IPS DF 6.9 (cell line): ENCODE measurements around the gene STX8.

ENCODE experiments used
- DNase-seq: peaks from one replicate; pipeline ENCODE4 v3.0.0-alpha.2; 2013; ENCODE audit warnings: low read depth, low spot score
- H3K27ac ChIP-seq: one replicate; pipeline ENCODE4 v1.5.1; 2013; ENCODE audit warnings: low read length, control low read depth
- H3K27me3 ChIP-seq: 2 replicates; pipeline ENCODE4 v1.6.1; 2013; ENCODE audit warnings: mild to moderate bottlenecking, low read length; ENCODE audit not compliant: control insufficient read depth, insufficient read depth
- H3K36me3 ChIP-seq: 2 replicates; pipeline ENCODE4 v1.6.1; 2013; ENCODE audit warnings: low read length; ENCODE audit not compliant: control insufficient read depth, insufficient read depth
- H3K4me1 ChIP-seq: 2 replicates; pipeline ENCODE4 v1.6.1; 2013; ENCODE audit warnings: low read length; ENCODE audit not compliant: control insufficient read depth, insufficient read depth
- H3K4me3 ChIP-seq: 2 replicates; pipeline ENCODE4 v1.5.1; 2013; ENCODE audit warnings: mild to moderate bottlenecking, low read length
- H3K9me3 ChIP-seq: 2 replicates; pipeline ENCODE4 v1.6.1; 2013; ENCODE audit warnings: low read length, inconsistent platforms; ENCODE audit not compliant: control insufficient read depth, insufficient read depth
- WGBS: extraction: QIAGEN DNeasy Blood & Tissue Kit; methylation state at CpG from one replicate; pipeline ENCODE4 v1.1.7; 2013; ENCODE audit warnings: mixed read lengths, missing lambda C conversion rate; ENCODE audit not compliant: insufficient read length, insufficient coverage; 5-methylcytosine and 5-hydroxymethylcytosine counted together

Gene STX8

DNA sequence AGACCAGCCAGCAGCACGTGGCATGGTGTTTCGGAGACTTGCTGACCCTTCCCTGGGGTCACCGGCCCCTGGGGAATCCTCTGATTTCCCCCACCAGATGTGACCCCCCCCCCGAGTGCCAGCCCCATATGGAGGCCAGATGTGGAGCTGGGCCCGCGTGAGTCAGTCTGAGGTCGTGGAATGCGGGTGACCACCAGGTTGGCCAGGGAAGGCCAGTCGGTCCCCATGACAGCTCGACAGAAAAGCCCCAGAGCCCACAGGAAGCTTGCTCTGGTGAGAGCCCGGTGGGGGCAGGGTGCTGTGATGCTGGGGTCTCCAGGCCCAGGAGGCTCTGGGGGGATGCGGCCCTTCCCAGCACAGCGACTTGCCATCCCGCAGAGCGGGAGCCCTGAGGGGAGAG lies 345.3 kb downstream of the STX8 start:
- DNase-seq, result no peak
- Histone ChIP-seq H3K27me3 (no peaks in the 10 kb centered on the region), H3K36me3 (no peaks in the 10 kb centered on the region), H3K4me1 (peaks cover 6% of the 10 kb centered on the region; the same call in 1 of the 2 replicates), H3K27ac (no peak overlapping the region), H3K4me3 (no peak overlapping the region), H3K9me3 (no peaks in the 10 kb centered on the region)
- no CpG with 5 or more reads among the region's 15 CpGs for WGBS

DNA sequence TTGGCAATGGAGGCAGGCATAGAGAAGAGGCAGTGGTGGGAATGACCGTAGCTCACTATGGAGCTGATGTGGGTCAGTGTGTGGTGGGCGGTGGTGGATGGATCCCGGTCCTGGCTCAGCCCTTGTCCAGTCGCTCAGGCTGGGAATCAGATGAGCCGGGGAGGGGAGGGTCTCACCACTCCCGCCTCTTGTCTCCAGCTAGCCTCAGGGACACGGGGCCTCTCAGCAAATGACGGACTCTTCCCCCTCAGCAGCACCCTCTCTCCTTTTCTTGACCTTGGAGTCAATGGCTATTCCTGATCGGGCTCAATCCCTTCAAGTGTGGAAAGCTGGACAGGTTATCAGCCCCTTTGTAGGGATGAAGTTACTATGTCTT lies 345.8 kb downstream of the STX8 start:
- Histone ChIP-seq H3K27ac (no peak overlapping the region), H3K9me3 (no peaks in the 10 kb centered on the region), H3K4me1 (peaks cover 6% of the 10 kb centered on the region; the same call in 1 of the 2 replicates), H3K27me3 (no peaks in the 10 kb centered on the region), H3K4me3 (no peak overlapping the region), H3K36me3 (no peaks in the 10 kb centered on the region)
- no CpG with 5 or more reads among the region's 9 CpGs for WGBS
- no peak for DNase-seq

DNA sequence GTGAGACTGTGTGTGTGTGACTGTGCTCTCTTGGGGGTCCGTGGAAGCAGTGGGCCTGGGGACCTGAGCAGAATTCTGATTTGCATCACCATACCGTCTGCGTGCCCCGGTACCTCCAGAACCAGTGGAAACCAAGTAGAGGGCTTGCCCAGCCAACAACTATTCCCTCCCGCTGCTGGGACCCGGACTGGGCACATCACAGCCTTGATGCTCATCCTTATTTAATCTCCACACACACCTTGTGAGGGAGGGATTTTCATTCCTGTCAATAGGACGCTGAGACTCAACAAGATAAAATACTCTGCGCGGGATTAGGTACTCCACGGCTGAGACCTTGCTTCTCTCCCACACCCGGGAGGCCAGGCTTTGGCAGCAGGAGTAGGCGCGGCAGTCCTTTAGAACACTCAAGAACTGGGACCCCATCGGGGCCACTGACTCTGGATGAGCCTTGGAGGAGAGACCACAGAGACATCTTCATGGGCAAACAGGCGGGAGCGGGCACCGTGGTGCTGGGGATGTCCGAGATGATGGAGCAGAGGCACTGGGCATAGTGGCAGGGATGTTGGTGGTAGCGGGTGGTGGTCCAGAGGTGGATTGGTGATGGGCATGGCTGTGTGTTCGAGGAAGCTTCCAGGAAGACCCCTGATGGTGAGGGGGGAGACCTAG lies 346.3 kb downstream of the STX8 start:
- Histone ChIP-seq H3K36me3 (no peaks in the 10 kb centered on the region), H3K9me3 (no peaks in the 10 kb centered on the region), H3K27ac (no peak overlapping the region), H3K4me1 (peaks cover 6% of the 10 kb centered on the region; the same call in 1 of the 2 replicates), H3K4me3 (no peak overlapping the region), H3K27me3 (no peaks in the 10 kb centered on the region)
- DNase-seq, result no peak
- WGBS, result no CpG with 5 or more reads among the region's 20 CpGs

DNA sequence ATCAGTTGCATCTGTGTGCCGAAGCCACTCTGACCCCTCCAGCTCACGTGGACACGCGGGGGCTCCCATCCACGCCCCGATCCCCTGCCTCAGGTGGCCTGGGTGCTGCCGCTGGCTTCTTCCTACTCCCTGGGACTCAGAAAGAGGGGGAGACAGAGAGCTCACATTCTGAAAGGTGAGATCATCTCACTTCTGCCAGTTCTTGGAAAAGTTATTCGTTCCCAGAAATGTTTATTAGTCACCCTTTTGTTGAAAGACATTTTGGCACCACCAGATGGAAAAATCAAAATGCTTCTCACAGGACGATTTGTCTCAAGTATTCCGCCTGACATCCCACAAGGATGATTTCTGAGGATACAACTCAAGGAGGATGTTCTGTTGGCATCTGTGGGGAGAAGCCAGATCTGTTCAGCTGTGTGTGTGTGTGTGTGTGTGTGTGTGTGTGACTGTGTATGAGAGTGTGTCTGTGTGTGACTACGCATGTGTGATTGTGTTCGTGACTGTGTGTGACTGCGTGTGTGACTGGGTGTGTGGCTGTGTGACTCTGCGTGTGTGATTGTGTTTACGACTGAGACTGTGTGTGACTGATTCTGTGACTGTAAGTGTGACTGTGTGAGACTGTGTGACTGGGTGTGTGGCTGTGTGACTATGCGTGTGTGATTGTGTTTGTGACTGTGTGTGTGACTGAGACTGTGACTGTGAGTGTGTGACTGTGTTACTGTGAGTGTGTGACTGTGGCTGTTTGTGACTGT lies 347.0 kb downstream of the STX8 start:
- Histone ChIP-seq H3K9me3 (no peaks in the 10 kb centered on the region), H3K27me3 (no peaks in the 10 kb centered on the region), H3K36me3 (no peaks in the 10 kb centered on the region), H3K4me1 (peaks cover 6% of the 10 kb centered on the region; the same call in 1 of the 2 replicates), H3K4me3 (no peak overlapping the region), H3K27ac (no peak overlapping the region)
- DNase-seq, result no peak
- no CpG with 5 or more reads among the region's 16 CpGs for WGBS

DNA sequence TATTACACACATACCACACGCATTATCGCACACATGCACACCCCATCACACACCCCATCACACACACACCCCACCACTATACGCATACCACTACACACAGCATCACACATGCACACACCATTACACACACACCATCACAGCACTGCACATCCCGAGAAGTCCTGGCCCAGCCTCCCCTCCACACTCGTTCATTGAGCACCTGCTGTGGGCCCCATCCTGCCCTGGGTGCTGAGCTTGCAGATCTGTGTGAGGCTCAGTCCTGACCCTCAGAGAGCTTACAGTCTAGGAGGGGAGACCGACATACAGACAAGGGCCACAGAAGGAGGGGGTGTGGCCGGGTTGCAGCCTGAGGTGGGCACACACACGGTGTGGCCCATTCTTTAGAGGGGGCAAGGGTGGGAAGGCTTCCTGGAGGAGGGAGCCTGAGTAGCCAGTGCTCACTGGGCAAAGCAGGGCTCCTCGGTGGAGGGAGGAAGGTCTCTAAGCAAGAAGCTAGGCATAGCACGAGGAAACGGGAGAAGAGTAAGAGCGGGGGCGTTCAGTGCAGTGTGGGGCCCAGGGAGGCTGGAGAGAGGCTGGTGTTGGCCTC lies 347.7 kb downstream of the STX8 start:
- Histone ChIP-seq H3K27ac (no peak overlapping the region), H3K9me3 (no peaks in the 10 kb centered on the region), H3K4me1 (peaks cover 6% of the 10 kb centered on the region; the same call in 1 of the 2 replicates), H3K27me3 (no peaks in the 10 kb centered on the region), H3K4me3 (no peak overlapping the region), H3K36me3 (no peaks in the 10 kb centered on the region)
- WGBS, result 100% methylated on average over 3 of the region's 13 CpGs
- DNase-seq, result no peak

DNA sequence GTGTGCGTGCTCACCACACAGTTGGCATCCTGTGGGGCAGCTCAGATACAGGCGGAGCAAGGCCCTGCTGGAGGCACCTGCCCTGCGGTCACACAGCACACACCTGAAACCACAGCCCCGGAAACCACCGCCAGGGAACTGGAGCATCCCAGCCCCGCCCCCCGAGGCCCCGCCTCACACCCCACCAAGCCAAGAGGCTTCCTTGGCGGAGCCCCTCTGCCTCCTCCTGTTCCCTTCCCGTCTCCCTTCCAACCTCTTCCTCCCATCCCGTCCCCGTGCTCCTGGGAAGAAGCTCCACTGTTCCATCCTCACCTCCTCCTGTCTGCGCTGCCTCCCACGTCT lies 348.9 kb downstream of the STX8 start:
- DNase-seq, result no peak
- Histone ChIP-seq H3K4me3 (no peak overlapping the region), H3K36me3 (no peaks in the 10 kb centered on the region), H3K27me3 (no peaks in the 10 kb centered on the region), H3K9me3 (no peaks in the 10 kb centered on the region), H3K4me1 (peaks cover 6% of the 10 kb centered on the region; the same call in 1 of the 2 replicates), H3K27ac (no peak overlapping the region)
- WGBS, result no CpG with 5 or more reads among the region's 14 CpGs

DNA sequence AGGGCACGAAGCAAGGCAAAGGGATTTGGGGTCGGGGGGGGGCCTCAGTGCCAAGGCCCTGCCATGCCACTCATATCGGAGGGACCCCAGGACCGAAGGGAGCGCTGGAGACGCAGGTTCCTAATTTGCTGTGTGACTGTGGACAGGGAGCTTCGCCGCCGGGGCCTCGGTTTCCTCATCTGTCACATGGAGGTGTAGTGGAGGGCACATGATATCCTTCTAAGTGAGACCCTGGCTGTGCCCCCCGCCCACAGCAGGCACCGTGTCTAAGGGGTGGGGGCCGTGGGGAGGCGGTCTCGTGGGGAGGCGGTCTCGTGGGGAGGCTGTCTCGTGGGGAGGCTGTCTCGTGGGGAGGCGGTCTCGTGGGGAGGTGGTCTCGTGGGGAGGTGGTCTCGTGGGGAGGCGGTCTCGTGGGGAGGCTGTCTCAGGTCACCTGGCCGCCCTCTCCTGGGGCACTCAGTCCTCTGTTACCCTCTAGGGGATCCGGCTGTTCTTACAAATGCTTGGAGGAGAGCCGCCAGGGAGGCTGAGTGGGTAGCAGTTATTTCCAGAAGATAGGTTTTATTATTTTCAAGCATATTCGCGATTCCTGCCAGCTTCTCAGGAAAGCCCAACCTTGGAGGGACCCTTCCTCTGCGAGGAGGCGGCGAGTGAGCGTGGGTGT lies 349.4 kb downstream of the STX8 start:
- no peaks in the 10 kb centered on the region for H3K27me3 ChIP-seq
- DNase-seq, result no peak
- no peaks in the 10 kb centered on the region for H3K9me3 ChIP-seq
- peaks cover 6% of the 10 kb centered on the region; the same call in 1 of the 2 replicates for H3K4me1 ChIP-seq
- no CpG with 5 or more reads among the region's 34 CpGs for WGBS
- H3K36me3 ChIP-seq, result no peaks in the 10 kb centered on the region
- H3K27ac ChIP-seq, result no peak overlapping the region
- no peak overlapping the region for H3K4me3 ChIP-seq

DNA sequence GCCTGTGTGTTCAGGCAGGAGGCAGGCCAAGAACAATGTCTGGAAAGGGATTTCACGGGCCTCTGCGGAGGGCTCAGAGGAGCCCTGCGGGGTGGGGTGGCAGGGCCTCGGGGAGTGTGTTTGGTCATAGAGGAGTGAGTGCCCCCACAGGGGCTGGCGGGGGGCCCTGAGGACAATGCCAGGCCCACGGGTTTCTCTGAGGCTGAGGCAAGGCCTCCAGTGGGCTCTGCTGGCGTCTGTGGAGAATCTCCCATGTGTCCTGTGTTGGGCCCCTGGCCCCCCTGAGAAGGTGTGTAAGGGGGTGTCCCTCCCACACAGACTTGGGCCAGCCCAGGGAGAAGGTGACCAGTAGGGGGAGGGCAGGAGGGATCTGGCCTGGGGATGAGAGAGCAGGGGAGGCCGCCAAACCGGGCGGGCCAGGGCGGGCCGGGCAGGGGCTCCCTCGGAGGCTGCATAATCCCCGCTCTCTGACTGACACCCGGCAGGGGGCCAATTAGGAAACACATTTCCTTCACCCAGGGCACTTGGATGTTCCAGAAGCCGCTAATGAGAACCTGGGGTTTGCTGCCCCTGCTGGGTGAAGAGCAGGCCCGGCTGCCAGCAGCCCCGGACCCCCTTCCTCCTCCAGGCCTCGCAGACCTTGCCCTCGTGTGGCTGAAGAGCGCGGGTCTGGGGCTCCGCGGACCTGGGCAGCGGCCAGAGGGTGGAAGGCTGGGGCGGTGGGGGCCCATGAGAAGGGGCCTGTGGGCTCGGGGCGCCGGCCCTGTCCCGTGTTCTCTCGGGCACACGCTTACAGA lies 350.1 kb downstream of the STX8 start:
- Histone ChIP-seq H3K27me3 (no peaks in the 10 kb centered on the region), H3K36me3 (no peaks in the 10 kb centered on the region), H3K4me1 (peaks cover 6% of the 10 kb centered on the region; the same call in 1 of the 2 replicates), H3K27ac (no peak overlapping the region), H3K9me3 (no peaks in the 10 kb centered on the region), H3K4me3 (no peak overlapping the region)
- no peak for DNase-seq
- no CpG with 5 or more reads among the region's 32 CpGs for WGBS

DNA sequence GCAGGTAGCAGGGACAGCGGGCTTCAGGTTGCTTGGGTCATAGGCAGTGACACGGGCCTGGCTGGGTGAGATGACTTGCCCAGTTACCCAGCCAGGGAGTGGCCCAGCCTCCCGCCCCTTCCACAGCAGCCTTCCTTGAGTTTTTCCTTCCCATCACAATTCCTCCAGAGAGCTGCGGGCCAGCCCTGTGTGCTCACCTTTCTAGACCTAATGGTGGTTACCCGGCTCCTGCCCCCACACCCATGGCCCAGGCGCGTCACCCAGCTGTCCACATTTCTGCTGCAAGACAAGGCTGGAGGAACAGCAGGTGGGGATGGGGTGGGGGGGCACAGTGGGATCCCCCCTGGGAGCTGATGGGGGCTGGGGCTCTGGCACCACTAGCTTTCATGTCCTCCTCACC lies 351.1 kb downstream of the STX8 start:
- no CpG with 5 or more reads among the region's 7 CpGs for WGBS
- Histone ChIP-seq H3K27ac (no peak overlapping the region), H3K4me1 (peaks cover 6% of the 10 kb centered on the region; the same call in 1 of the 2 replicates), H3K9me3 (no peaks in the 10 kb centered on the region), H3K27me3 (no peaks in the 10 kb centered on the region), H3K4me3 (no peak overlapping the region), H3K36me3 (no peaks in the 10 kb centered on the region)
- DNase-seq, result no peak

DNA sequence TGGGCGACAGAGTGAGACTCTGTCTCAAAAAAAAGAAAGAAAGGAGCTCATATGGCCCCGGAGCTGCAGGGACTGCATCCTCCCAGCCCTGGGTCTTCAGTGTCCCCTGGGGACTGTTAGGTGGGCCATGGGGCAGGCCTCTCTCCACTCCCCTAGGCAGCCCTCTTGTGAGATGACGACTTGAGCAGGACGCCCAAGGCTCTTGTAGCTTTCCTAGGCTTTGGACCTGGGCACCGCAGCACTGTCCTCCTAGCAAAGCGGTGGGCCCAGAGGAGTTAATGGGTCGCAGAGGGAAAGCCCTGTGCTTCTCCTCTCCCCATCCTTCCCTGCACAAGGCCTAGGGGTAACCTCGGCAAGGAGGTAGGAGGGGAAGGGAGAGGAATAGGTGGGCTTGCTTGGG lies 352.1 kb downstream of the STX8 start:
- no peaks in the 10 kb centered on the region for H3K36me3 ChIP-seq
- no peak overlapping the region for H3K27ac ChIP-seq
- no peak overlapping the region for H3K4me3 ChIP-seq
- WGBS, result no CpG with 5 or more reads among the region's 8 CpGs
- no peaks in the 10 kb centered on the region for H3K9me3 ChIP-seq
- no peak for DNase-seq
- H3K4me1 ChIP-seq, result peaks cover 6% of the 10 kb centered on the region; the same call in 1 of the 2 replicates
- H3K27me3 ChIP-seq, result no peaks in the 10 kb centered on the region
